Measurements from ENCODE around the gene GJC1.

The GJC1 gene

GRCh38 chr17:44804302-44805089 lies 25.6 kb downstream of the GJC1 start:
- TF ChIP-seq FOXP2 (optimal IDR thresholded peaks at IDR 0.05; ENCODE audit: borderline replicate concordance, extremely low read depth, extremely low read length, insufficient read depth) (no peak), SIN3A (IDR thresholded peaks at IDR 0.05; ENCODE audit: borderline replicate concordance, insufficient read depth, low read length) (no peak), POLR2AphosphoS5 (IDR thresholded peaks at IDR 0.05; ENCODE audit: low read depth, low read length) (no peak), TAF1 (IDR thresholded peaks at IDR 0.05; ENCODE audit: borderline replicate concordance, insufficient read depth, low read length) (no peak)
- TF ChIP-seq, protein P1, sequence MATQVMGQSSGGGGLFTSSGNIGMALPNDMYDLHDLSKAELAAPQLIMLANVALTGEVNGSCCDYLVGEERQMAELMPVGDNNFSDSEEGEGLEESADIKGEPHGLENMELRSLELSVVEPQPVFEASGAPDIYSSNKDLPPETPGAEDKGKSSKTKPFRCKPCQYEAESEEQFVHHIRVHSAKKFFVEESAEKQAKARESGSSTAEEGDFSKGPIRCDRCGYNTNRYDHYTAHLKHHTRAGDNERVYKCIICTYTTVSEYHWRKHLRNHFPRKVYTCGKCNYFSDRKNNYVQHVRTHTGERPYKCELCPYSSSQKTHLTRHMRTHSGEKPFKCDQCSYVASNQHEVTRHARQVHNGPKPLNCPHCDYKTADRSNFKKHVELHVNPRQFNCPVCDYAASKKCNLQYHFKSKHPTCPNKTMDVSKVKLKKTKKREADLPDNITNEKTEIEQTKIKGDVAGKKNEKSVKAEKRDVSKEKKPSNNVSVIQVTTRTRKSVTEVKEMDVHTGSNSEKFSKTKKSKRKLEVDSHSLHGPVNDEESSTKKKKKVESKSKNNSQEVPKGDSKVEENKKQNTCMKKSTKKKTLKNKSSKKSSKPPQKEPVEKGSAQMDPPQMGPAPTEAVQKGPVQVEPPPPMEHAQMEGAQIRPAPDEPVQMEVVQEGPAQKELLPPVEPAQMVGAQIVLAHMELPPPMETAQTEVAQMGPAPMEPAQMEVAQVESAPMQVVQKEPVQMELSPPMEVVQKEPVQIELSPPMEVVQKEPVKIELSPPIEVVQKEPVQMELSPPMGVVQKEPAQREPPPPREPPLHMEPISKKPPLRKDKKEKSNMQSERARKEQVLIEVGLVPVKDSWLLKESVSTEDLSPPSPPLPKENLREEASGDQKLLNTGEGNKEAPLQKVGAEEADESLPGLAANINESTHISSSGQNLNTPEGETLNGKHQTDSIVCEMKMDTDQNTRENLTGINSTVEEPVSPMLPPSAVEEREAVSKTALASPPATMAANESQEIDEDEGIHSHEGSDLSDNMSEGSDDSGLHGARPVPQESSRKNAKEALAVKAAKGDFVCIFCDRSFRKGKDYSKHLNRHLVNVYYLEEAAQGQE (IDR thresholded peaks at IDR 0.05; ENCODE audit: insufficient read depth in 1 of 2, low read depth in 2 of 2, low read length in 2 of 2), result no peak

DNA sequence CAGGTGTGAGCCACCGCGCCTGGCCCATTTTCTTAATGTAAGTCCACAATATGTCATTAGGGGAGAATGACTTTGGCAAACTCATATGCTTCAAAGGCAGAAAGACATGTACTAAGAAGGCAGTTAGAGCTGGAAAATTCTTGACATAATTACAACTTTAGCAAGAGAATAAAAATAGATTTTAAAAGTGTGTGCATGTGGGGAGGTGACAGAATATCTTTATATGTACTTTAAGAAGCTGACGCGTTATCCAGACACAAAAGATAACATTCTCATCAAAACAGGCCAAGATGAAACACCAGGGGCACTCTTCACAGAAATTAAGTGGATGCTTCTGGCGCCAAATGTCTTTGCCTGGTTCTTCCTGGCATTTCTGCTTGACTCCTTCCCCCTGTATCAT lies 28.2 kb downstream of the GJC1 start:
- no peak for TF ChIP-seq TAF1 (IDR thresholded peaks at IDR 0.05; ENCODE audit: borderline replicate concordance, insufficient read depth, low read length)

DNA sequence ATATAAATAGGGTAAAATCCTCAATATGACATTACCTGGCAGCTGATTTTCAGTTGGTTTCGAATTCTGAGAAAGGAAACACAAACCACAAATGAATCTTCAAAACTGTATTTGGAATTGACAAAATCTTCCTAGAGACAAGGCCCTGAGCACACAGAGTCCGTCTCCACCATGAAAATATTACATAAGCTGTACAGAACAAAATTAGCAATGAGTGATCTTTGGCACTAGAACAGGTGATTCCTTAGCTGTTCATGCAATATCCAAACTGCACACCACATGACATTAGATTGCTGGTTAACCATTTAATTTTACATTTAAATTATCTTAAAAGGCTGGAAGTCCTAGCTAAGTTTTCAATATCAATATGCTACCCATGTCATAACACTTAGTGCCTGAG lies 31.7 kb downstream of the GJC1 start:
- no peak for TF ChIP-seq SIN3A (IDR thresholded peaks at IDR 0.05; ENCODE audit: borderline replicate concordance, insufficient read depth, low read length)
- TF ChIP-seq, protein P1 (IDR thresholded peaks at IDR 0.05; ENCODE audit: insufficient read depth in 1 of 2, low read depth in 2 of 2, low read length in 2 of 2), result no peak

DNA sequence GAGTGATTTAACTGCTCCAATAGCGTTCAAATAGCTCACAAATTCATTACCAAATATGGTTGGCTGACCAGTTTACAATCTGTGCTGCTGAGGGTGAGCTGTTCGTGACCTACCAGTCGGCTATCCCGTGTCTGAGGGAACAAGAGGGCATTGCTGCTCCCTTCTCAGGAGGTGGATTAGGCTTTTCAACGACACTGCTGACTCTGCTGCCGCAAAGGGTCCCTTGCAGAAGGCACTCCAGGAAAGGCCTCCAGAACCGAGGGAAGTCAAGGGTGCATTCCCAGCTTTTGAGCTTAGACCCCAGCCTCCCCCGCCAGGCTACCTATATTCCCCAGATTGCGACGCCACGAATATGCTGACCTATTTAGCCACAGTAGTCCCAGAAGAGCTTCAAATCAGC lies 32.3 kb downstream of the GJC1 start:
- no peak for TF ChIP-seq SIN3A (IDR thresholded peaks at IDR 0.05; ENCODE audit: borderline replicate concordance, insufficient read depth, low read length)
- no peak for TF ChIP-seq TAF1 (IDR thresholded peaks at IDR 0.05; ENCODE audit: borderline replicate concordance, insufficient read depth, low read length)
- no peak for TF ChIP-seq POLR2AphosphoS5 (IDR thresholded peaks at IDR 0.05; ENCODE audit: low read depth, low read length)
- no peak for TF ChIP-seq FOXP2 (optimal IDR thresholded peaks at IDR 0.05; ENCODE audit: borderline replicate concordance, extremely low read depth, extremely low read length, insufficient read depth)
- TF ChIP-seq, protein P1 (IDR thresholded peaks at IDR 0.05; ENCODE audit: insufficient read depth in 1 of 2, low read depth in 2 of 2, low read length in 2 of 2), result no peak

DNA sequence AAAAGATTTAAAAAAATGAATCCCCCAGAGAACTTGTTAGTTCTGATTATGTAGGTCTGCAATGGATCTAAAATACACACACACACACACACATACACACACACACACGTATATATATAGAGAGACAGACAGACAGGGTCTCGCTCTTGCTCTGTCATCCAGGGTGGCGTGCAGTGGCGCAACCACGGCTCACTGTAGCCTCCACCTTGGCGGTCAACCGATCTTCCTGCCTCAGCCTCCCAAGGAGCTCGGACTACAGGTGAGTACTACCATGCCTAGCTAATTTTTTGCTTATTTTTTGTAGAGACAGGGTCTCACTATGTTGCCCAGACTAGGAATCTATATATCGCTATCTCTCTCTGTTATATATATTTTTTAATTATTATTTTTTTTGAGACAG lies 33.4 kb downstream of the GJC1 start:
- TF ChIP-seq, protein P1 (IDR thresholded peaks at IDR 0.05; ENCODE audit: insufficient read depth in 1 of 2, low read depth in 2 of 2, low read length in 2 of 2), result no peak
- TF ChIP-seq FOXP2 (optimal IDR thresholded peaks at IDR 0.05; ENCODE audit: borderline replicate concordance, extremely low read depth, extremely low read length, insufficient read depth) (no peak), TAF1 (IDR thresholded peaks at IDR 0.05; ENCODE audit: borderline replicate concordance, insufficient read depth, low read length) (no peak), POLR2AphosphoS5 (IDR thresholded peaks at IDR 0.05; ENCODE audit: low read depth, low read length) (no peak), SIN3A (IDR thresholded peaks at IDR 0.05; ENCODE audit: borderline replicate concordance, insufficient read depth, low read length) (no peak)
